ENCODE results near the gene NDST3.

The NDST3 gene

DNA sequence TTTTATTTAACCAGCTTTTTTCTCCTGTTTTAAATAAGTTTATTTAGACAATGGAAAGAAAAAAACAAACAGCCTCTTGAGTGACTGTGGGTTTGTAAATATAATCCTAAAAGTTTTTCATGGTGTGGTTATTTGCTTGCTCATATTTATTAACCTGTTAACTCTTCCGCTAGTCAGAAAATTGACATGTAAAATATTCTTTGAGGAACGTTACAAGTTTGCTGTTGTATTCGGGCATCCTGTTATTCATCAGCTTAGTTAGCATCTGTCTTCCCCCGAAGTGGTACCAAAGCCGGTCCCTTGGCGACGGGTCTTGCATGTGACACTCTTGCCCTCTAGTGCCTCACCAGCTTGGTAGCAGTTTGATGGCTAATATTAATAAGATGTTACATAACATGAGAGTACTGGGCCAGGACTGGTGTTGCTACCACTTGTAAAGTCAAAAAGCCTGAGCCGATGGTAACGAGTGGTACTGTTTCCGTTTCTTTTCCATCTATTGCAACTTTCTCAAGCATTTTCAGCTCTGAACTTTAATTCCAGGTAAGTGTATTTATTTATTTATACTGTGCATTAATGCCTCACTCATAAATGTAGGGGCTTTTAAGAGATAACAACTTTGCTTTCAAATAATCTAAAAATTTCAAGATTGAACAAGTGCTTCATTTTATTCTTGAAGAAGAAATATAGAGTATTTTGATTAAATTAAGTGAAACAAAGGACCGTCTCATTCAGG lies at the start of gene NDST3:
Gene NDST3 (plus strand): TSS at position 434 of the 733 bp plus-strand sequence. CDS start 19,425 bp downstream, outside the sequence.
- no peak for DNase-seq

DNA sequence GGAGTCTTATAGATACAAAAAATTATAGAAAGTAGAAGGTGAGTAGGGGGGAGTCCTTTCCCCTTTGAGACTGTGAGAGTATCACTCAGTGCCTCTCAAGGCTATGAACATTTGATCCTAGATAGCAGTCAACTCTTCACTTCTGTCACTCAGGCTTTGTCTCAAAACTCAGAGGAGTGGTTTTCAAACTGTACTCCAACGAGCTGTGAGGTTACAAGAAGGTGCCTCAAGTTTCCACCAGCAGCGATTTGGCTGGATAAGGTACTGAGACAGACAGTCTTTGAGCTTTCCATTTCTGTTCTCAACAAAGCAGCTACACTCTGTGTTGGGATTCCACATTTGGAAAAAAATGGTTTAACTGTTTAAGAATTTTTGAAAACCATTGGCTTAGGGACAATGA lies 48.0 kb upstream of the NDST3 start:
- DNase-seq = no peak

DNA sequence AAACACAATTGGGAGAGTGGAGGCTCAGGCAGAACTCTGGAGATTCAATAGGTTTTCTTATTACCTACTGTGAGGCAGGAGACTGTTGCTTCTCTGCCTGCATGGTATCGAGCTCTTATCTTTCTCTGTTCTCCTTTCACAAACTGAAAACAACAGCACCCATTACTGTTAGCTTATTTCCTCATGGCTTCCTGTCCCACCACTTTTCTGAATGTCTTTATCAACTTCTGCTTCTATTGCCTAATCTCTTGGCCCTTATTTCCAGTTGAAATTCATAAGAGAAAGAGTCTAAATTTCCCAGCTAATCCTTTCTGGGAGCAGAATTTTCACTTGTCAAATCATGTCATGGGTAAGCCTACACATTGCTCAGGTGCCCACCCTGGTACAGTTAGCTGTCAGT lies 46.8 kb upstream of the NDST3 start:
- DNase-seq = no peak

DNA sequence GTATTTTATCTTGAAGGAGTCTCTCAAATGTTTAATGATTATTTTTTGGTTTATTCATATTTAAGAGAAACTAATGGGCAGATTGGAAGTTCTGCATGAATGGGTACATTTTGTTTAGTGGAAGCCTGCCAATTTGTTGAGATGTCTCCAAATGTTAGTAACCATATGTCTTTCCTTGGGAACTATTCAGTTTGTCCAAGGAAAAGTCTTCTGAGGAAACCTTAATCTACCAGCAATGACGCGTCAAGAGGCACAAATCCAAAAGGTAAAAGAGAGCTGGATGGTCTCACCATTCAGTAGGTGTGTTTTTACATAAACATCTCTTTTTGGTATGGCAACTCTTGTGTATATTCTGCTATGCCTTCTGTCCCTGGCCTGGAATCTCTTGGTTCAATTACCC lies 37.4 kb upstream of the NDST3 start:
- DNase-seq = no peak

DNA sequence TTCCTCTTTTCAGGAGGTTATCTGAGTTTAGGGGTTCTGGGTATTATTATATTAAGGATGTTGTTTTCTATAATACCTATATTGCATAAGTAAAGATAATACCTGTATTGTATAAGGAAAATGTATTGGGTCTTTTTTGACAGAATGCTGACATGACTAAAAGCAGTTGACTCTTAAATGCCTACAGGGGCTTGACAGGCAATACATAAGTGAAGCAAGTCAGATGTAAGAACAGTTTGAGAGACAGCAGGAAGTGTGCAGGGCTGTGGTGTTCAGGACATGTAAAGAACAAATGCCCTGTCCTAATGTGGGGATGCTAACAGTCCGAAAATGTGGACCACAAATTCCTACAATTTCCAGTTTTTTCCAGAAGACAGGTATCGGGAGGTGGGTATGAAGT lies 30.2 kb upstream of the NDST3 start:
- DNase-seq = no peak

DNA sequence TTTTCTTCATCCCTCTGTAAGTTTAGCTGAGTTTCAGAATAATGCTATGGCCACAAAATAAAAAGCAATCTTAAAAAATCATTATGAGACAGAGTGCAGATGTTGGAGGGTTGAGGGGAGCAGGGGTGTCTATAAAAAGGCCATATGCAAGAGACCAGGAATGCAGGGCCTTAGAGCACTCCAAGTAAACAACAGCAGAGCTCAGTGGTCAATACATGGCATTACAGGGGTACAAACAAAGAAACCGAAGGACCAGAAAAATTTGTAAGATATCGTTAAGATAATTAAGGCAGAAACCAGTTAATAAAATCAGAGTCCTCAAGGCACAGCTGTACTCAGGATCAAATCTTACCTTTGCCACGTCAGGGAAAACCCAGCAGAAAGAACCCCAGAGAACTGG lies 28.4 kb upstream of the NDST3 start:
- no peak for DNase-seq

DNA sequence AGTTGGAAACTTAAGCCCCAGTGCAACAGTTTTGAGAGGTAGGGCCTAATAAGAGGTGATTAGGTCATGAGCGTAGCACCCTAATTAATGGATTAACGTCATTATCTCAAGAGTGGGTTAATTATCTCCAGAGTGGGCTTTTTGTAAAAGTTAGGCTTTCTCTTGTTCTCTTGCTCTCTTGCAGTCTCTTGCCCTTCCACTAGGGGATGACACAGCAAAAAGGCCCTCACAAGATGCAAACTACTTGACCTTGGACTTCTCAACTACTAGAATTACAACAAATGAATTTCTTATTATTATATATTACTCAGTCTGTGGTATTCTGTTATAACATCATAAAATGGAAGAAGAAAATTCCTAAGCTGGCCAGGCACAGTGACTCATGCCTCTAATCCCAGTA lies 22.1 kb upstream of the NDST3 start:
- DNase-seq = no peak

DNA sequence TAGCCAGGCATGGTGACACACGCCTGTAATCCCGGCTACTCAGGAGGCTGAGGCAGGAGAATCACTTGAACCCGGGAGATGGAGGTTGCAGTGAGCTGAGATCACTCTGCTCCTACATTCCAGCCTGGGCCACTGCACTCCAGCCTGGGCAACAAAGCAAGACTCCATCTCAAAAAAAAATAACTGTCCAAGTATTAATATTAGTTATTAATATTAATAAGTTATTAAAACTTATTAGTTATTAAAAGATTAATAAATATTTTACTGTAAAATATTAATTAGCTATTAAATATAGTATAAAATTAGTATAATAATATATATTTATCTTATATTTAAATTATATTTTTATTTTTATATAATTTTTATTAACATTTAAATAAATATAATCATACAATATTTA lies 19.5 kb upstream of the NDST3 start:
- no peak for DNase-seq

DNA sequence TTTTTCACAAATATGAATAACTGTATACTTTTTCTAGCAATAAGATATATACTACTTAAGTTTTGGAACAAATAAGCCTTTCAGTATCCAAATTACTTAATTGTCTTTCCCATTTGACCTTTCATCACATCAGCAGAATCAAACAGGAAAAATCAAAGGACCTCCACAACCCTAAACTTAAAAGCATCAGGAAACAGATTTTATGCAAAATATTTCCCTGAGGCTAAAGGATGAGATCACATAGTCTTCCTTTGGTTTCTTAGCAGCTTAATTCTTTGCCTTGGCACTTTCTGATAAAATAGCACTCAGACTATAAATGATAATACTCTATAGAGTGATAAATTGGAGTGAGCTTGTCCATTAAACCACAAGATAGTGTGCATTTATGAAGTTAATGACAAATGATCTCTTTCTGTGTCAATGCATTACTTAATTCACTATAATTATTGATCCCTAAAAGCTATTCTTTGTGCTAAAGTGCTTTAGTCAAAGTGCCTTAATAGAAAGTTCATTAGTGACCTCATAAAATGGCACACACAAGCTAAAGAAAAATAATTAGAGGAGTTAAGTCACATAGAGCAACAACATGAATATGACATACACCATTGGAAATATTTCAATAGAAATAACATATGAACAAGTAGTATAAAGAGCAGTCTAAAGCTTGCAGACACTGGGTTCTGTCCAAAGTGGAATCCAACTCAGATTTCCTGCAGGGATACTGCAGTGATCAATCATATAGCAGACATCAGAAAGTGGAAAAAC lies 15.7 kb upstream of the NDST3 start:
- no peak for DNase-seq

DNA sequence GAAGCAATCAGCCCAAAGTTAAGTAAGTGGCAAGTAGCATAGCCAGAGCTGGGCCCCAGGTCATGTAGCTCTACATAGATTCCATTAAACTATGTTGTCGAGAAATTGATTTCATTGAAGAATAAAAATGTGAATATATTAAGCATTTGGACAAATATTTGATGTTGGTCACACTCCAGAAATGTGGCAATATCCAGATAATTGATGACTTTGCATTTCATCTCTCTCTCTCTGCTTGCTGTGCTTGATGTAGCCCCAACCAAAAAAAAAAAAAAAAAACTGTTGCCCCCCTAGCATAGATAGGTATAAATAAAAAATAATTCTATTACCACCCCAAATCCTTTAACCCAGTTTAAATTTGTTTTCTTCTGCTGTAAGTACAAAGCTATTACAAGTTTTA lies 7.5 kb upstream of the NDST3 start:
- DNase-seq = no peak

DNA sequence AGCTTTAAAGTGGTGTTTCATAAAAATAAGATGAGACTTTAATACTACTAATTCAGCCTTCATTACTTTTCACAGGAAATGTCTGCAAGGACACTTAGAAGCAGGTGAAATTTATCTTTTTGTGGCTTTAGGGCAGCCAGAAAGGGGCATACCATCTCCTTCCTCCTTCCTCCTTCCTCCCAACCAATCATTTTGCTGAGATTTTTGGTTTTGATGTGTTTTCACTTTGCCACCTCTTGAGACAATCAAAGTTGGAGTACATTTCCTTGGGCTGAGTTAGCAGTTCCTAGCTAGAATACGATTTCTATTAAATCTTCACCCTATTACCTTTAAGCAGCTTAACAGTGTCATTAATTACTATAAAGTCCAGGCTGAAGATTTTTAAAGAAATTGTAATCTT lies 5.1 kb upstream of the NDST3 start:
- no peak for DNase-seq

DNA sequence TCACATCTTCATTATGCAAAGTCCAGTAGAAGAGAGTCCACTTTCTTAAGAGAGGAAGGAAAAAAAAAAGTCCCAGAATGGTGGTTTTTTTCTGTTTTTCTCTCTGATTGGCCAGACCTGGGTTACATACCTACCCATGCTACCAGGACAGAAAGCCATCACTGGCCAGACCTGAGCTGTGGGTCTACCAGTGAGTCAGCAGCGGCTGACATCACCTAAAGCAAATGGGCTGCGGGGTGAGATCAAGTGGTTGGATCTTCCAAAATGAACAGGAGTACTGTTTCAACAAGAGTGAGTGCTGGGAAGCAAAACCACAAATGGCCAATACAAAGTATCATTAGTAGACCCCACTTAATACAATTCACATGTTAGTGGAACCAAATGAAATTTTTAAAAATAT lies 1.6 kb upstream of the NDST3 start:
- no peak for DNase-seq

DNA sequence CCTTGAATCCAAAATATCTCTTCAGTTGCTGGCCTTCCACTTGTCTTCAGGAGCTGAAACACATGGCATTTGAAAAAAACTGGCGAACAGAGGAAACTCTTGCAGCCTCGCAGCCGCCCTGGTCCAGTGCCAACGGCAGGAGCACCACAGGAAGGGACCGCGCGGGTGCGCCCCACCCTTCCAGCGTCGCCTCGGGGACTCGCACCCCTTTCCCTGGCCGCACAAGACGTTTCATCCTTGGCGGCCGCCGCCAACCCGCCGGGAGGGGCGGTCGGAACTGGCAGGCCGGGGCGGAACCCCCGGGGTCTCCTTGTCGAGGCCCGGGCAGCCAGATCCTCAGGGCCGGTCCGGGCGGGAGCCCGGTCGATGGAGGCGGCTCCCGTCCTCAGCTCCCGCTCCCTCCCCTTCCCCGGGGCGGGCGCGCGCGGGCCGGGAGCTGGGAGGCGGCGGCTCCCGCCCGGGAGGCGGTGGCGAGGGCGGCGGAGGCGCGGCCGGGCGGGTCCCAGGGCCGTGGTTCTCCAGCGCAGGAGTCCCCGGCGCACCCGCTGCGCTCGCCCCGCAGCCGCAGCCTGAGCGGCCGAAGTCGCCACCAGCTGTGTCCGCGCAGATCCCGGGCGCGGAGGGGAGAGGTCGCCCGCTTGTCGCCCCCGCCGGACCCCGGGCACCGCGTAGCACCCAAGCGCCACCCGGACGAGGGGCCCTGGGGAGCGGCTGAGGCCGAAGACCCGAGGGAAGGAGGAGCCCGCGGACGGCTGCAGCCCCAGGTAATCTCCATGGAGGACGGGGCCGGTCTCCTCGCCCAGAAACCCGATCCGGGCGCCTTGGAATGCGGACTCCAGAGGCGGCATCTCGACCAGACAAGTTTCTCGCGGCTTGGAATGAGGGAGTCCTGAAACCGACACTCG lies 886 bp upstream of the NDST3 start:
- no peak for DNase-seq

DNA sequence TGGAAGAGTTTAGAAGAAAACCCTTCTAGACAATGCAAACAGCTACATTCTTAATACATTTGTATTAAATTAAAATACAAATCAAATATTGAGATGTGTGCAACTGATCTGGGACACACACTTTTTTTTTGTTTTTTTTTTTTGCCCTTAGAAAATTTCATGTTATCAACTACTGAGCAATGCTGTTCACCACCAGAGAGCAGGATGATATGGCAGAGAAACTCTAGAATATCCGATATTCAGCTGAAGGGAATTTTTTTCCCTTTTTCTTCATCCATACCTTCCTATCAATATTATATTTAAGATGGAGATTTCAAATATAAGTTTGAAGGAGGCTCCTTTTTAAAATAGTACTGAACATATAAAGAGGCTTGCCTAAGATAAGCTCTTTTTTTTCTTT lies 1.0 kb downstream of the NDST3 start:
- DNase-seq = no peak

DNA sequence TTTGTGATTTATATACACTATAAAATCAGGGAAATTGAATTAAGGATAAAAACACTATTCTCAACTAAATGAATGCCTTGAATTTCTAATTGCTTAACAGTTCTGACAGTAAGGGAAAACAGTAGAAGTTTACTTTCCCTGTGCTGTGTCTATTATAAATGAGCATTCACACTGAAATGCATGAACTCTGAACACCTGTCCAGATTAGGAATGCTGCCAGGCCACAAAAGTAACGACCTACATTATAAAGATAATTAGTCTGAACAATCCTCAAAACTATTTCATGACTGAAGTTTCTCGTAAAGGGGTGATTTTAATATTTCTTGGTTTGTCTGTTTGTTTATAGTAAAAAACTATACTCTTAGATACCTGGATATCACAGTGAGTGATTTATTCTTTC lies 2.0 kb downstream of the NDST3 start:
- DNase-seq = no peak

DNA sequence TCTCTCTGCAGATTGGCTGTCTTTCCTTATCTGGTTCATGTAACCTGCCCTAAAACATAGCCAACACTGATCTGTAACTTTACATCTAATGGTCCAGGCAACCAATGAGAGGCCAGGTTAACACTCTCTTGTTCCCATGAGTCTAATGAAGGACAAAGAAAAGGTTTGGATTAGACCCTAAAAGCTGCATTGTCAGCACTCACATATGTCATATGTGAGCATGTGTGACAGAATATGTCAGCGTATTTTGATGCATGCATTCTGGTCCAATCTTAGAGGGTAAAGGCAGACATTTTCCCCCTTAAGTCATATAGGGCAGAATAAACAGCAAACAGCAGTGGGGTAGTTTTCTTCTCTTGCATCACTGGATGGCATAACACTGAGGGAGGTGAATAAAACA lies 3.7 kb downstream of the NDST3 start:
- DNase-seq = no peak

DNA sequence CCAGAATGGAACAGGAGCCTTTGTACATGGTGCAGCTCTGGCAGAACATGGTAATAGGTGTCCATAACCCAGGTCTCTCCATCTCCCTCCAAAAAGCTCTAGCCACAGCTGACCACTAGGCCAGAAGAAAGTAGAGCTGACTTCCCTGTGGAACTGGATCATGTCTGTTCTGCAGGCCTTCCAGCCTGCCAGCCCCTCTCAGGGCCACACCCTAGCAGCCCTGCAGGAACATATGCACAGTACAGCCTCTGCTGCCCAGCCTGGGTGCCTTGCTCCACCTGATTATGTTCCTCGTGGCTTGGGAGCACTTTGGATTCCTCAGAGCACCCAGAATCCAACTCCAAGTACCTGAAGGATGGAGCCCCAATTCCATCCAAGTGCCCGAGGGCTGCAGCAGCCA lies 12.0 kb downstream of the NDST3 start:
- no peak for DNase-seq

DNA sequence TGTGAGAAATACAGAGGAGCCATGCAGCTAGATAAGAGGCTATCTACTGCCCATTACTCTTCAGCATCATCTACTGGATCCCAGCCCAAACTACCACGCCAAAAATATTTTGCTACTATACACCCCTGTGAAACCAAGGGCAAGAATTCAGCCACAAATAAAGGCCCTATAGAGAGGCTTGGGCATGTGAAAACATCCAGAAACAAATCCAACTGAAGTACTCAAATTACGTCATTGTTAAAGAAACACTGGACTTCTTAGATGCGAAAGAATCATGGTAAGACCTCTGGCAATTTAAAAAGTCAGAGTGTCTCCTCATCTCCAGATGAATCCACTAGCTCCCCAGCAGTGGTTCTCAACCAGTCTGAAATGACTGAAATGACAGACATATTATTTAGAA lies 12.8 kb downstream of the NDST3 start:
- no peak for DNase-seq

DNA sequence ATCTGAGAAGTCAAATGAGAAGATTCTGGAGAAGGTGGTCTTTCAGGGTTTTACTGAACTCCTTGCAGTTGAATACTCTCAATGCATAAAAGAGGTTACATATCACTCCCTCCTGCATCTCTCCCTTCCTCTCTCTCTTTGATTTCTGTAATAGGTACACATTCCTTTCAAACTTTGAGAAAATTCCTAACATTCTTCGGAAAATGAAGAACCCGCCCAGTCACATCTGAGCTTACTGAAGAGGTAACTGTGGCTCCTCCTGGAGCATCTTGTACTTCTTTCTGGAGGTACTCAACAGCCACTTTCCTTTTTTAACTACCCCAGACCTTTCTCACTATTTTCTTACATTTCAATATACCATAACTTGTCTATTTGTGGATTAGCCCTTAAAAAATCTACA lies 24.7 kb downstream of the NDST3 start:
- DNase-seq = no peak

DNA sequence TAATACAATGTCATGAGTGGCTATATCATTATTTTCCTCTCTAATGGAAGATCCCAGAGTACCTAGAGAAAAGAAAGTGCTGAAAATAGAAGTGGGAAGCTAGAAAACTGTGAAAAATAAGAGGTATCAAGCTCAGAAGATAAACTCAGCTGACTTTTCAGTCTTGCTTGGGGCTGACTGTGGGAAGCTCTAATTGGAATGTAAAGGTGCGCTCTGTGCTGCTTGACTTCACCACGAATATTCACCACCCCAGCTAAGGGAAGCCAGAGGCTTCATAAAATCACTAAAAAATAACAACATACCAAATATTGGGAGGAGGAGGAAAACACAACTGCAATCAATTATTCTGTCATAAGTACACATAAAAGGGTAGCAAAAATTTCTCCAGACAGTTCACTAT lies 25.1 kb downstream of the NDST3 start:
- no peak for DNase-seq

DNA sequence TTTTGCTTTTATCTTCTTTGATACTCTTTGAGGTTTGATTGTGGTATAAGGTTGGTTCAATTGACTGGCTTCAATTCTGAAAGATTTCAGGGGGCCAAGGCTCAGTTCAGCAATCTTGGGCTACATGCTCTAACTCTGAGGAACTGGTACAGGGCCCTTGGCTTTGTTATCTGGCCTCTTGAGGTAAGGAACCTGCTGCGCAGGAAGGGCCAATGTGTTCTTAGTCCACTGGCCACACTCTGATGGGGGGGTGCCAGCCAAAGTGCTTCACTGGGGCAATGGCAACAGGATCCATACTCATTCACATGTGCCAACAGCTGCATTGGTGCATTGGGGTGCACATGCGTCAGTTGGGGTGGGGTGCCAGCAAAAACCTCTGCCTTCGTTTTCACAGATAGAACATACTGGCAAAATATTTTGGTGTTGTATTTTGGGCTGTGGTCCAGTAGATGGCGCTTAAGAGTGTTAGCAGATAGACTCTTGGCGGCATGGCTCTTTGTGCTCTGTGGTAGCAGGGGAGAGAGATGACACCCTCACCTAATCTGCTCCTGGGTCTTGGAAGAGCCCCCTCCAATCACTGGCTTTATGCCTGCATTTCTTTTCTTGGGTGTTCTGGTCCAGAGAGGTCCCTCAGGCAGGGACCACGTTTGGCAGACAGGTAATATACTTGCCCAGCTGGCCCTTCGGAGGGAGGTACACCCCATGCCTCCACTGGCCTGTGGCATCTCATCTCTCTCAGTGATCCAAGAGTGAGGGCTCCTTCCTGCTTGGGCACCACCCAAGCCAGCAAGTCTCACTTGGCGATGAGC lies 42.9 kb downstream of the NDST3 start:
- DNase-seq = no peak

DNA sequence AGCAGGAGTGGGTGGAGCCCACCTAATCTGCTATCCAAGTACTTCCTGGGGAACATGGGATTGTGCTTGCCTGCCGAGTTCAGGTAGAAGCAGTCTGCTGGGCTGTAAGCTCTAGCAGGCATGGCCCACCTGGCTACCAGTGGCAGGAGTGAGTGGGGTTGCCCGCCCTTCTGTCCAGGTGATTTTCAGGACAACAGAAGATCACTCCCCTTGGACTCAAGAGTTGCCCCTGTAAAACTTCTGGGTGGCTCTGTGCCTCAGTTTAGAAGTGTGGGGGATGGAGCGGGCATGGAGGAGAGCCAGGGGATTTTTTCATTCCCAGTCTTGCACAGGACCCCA lies 43.5 kb downstream of the NDST3 start:
- DNase-seq = no peak

DNA sequence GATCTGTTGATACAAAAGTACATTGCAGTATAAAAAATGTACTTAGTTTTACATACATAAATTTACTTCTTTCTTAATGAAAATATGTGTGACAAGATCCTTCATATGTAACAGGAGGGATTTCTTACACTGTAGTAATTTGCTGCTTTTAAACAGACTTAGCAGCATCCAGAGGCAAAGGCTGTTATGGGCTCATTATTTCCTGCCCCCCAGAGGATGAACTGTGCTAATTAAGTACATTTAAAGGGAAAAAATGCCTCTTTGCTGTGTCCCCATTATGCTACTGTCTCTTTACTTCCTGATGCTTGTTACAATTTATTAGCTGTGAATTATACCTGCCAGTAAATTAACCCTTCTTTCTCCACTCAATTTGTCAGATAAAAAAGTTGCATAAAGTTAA lies 47.1 kb downstream of the NDST3 start:
- DNase-seq = no peak

All from NCI-H187 treated with DMSO at 0.1 percent for 48 hours (cell line).